PC-3 (cell line): ENCODE measurements around the gene RNF217. TPM values are rescaled to one million over a fixed set of nuclear protein-coding genes. Genes with fewer than 3 reads are reported as not detected.
A peak's percentile ranks its signal among the peaks of the same experiment; 100 is the strongest.

Experiments
- ATAC-seq: fragments of 200-7000 bp; cut with Tn5 transposase; 2 replicates; pipeline ENCODE4 v1.9.1; 2020; ENCODE audit warnings: mild to moderate bottlenecking, moderate library complexity
- BruUV-seq: library from RNA; stranded (reverse); fragments of 400-500 nt; replicated peaks from 2 replicates; lab custom pipeline; 2021; lab: Mats Ljungman, UMichigan
- CTCF ChIA-PET: fragments of 300-600 bp; sonication (Branson Sonifier 250); formaldehyde crosslinking; loops from one replicate; lab custom pipeline; 2022; ENCODE audit warnings: antibody characterized with exemption; lab: Charles Lee
- POLR2A ChIA-PET: fragments of 300-600 bp; sonication (Branson Sonifier 250); formaldehyde crosslinking; loops from one replicate; lab custom pipeline; 2022; ENCODE audit warnings: antibody characterized with exemption; ENCODE audit not compliant: unreplicated experiment; lab: Charles Lee
- DNase-seq: peaks from one replicate; pipeline ENCODE4 v3.0.0-alpha.2; 2015
- H2AFZ ChIP-seq: fragments of 300-600 bp; sonication (generic); 2 replicates; pipeline ENCODE4 v1.6.0; 2016; ENCODE audit warnings: antibody characterized with exemption, low read length
- H3F3A ChIP-seq: fragments of 300-600 bp; sonication (generic); one replicate; pipeline ENCODE4 v1.6.0; 2017; ENCODE audit warnings: antibody characterized with exemption, low read length, control low read depth, mild to moderate bottlenecking; ENCODE audit not compliant: unreplicated experiment
- H3K27ac ChIP-seq: fragments of 300-600 bp; sonication (generic); 2 replicates; pipeline ENCODE4 v1.5.1; 2016; ENCODE audit warnings: mild to moderate bottlenecking, low read length
- H3K27me3 ChIP-seq: fragments of 300-600 bp; sonication (generic); 2 replicates; pipeline ENCODE4 v1.6.1; 2016; ENCODE audit warnings: low read length, mixed read lengths
- H3K36me3 ChIP-seq: fragments of 300-600 bp; sonication (generic); 2 replicates; pipeline ENCODE4 v1.6.1; 2016; ENCODE audit warnings: low read depth, mixed run types, low read length, mixed read lengths
- H3K4me1 ChIP-seq: fragments of 300-600 bp; sonication (generic); 2 replicates; pipeline ENCODE4 v1.5.1; 2016; ENCODE audit warnings: low read length; ENCODE audit not compliant: insufficient read depth
- H3K4me2 ChIP-seq: fragments of 300-600 bp; sonication (generic); 2 replicates; pipeline ENCODE4 v1.6.0; 2016; ENCODE audit warnings: low read length
- H3K4me3 ChIP-seq: fragments of 300-600 bp; sonication (generic); 2 replicates; pipeline ENCODE4 v1.5.1; 2016; ENCODE audit warnings: mild to moderate bottlenecking, low read length, mixed read lengths
- H3K79me2 ChIP-seq: fragments of 300-600 bp; sonication (generic); 2 replicates; pipeline ENCODE4 v1.6.1; 2017; ENCODE audit warnings: low read length, mixed read lengths
- H3K9ac ChIP-seq: fragments of 300-600 bp; sonication (generic); 2 replicates; pipeline ENCODE4 v1.6.0; 2016; ENCODE audit warnings: mild to moderate bottlenecking, low read length
- H3K9me2 ChIP-seq: fragments of 300-600 bp; sonication (generic); replicated peaks from 2 replicates; pipeline ENCODE4 v1.6.1; 2016; ENCODE audit warnings: mixed run types, low read length, mixed read lengths
- H3K9me3 ChIP-seq: fragments of 300-600 bp; sonication (generic); 2 replicates; pipeline ENCODE4 v1.6.1; 2016; ENCODE audit warnings: low read length, mixed read lengths
- H4K20me1 ChIP-seq: fragments of 300-600 bp; sonication (generic); 2 replicates; pipeline ENCODE4 v1.6.1; 2016; ENCODE audit warnings: low read length, mixed read lengths
- EZH2 ChIP-seq: fragments of 300-600 bp; sonication (generic); IDR thresholded peaks from one replicate; pipeline ENCODE4 v1.6.1; 2017; ENCODE audit warnings: antibody characterized with exemption, mild to moderate bottlenecking, low read length; ENCODE audit not compliant: unreplicated experiment
- EZH2phosphoT487 ChIP-seq: fragments of 300-600 bp; sonication (generic); IDR thresholded peaks from 2 replicates; pipeline ENCODE4 v1.6.1; 2018; ENCODE audit warnings: mild to moderate bottlenecking, antibody characterized with exemption, low read length, borderline replicate concordance
- intact Hi-C: fragments of 100-400 bp; cut with micrococcal nuclease; formaldehyde crosslinking; loops from 2 replicates; pipeline ENCODE4 v1.9.0; 2023
- total RNA-seq: library from RNA; depleted of rRNA; stranded (reverse); fragments of >200 nt; gene quantifications from 2 replicates; pipeline ENCODE4 v1.2.3, GENCODE V29; 2014
- TF ChIP-seq, protein P1 (sequence below): fragments of 300-600 bp; sonication (generic); conservative IDR thresholded peaks from 2 replicates; pipeline ENCODE4 v1.5.1; 2017; ENCODE audit warnings: antibody characterized with exemption, low read depth, mild to moderate bottlenecking, low read length

RNF217 gene
- total RNA-seq, 1 experiment from 2014 or later, result 7.7 TPM

- H3K27me3 ChIP-seq, result no peaks in the 10 kb centered on the region
- ChIA-PET POLR2A (no interaction called here), CTCF (no interaction called here)
- H3K9me2 ChIP-seq, result no peaks in the 10 kb centered on the region
- H3K4me2 ChIP-seq, result no peak overlapping the region
- H2AFZ ChIP-seq, result no peak overlapping the region
- intact Hi-C loops, result no loop called here
- H3K9me3 ChIP-seq, result no peaks in the 10 kb centered on the region
- peaks cover 17% of the 10 kb centered on the region for H3K4me1 ChIP-seq
- no peaks in the 10 kb centered on the region for H3K79me2 ChIP-seq
- BruUV-seq, result no TSS peak
- DNase-seq (no peak), ATAC-seq (no peak)
- H4K20me1 ChIP-seq, result no peaks in the 10 kb centered on the region
- H3K27ac ChIP-seq, result no peak overlapping the region
- no peak for TF ChIP-seq EZH2phosphoT487
- H3K9ac ChIP-seq, result no peak overlapping the region
- H3K4me3 ChIP-seq, result no peak overlapping the region
- H3F3A ChIP-seq, result no peaks in the 10 kb centered on the region
- no peaks in the 10 kb centered on the region for H3K36me3 ChIP-seq
Measured at GRCh38 chr6:125044066-125044465, 81.8 kb downstream of the RNF217 start.

GRCh38 chr6:125044667-125045066, 82.4 kb downstream of the RNF217 start:
- Histone ChIP-seq H3K27ac (no peak overlapping the region), H3K4me1 (peaks cover 17% of the 10 kb centered on the region), H2AFZ (no peak overlapping the region), H3K4me3 (no peak overlapping the region), H3K4me2 (no peak overlapping the region), H3K9ac (no peak overlapping the region), H3K36me3 (no peaks in the 10 kb centered on the region), H3K9me2 (no peaks in the 10 kb centered on the region), H3F3A (no peaks in the 10 kb centered on the region), H3K27me3 (no peaks in the 10 kb centered on the region), H3K79me2 (no peaks in the 10 kb centered on the region), H3K9me3 (no peaks in the 10 kb centered on the region), H4K20me1 (no peaks in the 10 kb centered on the region)
- no peak for ATAC-seq
- TF ChIP-seq, protein P1, sequence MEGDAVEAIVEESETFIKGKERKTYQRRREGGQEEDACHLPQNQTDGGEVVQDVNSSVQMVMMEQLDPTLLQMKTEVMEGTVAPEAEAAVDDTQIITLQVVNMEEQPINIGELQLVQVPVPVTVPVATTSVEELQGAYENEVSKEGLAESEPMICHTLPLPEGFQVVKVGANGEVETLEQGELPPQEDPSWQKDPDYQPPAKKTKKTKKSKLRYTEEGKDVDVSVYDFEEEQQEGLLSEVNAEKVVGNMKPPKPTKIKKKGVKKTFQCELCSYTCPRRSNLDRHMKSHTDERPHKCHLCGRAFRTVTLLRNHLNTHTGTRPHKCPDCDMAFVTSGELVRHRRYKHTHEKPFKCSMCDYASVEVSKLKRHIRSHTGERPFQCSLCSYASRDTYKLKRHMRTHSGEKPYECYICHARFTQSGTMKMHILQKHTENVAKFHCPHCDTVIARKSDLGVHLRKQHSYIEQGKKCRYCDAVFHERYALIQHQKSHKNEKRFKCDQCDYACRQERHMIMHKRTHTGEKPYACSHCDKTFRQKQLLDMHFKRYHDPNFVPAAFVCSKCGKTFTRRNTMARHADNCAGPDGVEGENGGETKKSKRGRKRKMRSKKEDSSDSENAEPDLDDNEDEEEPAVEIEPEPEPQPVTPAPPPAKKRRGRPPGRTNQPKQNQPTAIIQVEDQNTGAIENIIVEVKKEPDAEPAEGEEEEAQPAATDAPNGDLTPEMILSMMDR, result no peak
- TF ChIP-seq EZH2 (no peak), EZH2phosphoT487 (no peak)
- BruUV-seq, result no TSS peak
- DNase-seq, result no peak
- CTCF ChIA-PET, result no interaction called here
- POLR2A ChIA-PET, result no interaction called here
- intact Hi-C loops, result no loop called here

DNA sequence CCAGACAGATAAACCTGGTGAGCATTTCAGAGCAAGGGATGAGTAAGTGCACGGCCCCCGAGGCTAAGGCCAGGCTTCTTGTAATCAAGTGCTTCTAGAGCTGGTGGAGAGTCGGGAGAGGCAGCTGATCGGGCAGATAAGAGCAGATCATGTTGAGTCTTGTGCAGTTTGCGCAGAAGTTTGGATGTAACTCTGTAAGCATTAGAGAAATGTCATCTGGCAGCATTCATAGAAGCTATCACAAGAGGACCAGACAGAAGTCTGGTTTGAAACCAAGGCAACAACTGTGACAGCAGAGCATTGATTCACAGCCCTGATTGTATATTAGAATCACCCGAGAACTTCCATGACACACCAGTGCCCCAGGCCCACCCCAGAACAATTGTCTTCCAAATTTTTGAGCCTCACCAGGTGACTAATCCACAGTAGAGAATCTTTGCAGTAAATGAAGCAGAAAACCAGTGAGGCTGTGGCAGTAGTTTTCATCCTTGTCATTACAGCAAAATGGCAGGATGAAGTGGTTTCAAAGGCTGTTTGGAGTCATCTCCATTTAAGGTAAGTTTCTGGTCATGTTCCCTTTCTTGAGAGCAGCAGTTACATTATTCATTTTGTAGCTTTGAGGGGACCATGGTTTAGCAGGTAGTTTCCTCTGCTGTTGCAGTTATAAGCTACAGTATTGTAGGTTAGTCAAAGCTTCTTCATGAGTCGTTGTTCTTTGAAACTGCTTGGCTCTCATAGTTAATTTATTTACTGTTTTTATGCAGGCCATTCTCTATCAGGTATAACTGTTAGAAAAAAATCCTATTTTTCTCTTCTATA, 84.1 kb downstream of the RNF217 start:
- TF ChIP-seq EZH2phosphoT487, result no peak
- TF ChIP-seq, protein P1, result no peak
- no peak for TF ChIP-seq EZH2
- Histone ChIP-seq H3K27me3 (no peaks in the 10 kb centered on the region), H3K4me3 (no peak overlapping the region), H4K20me1 (no peaks in the 10 kb centered on the region), H3K27ac (no peak overlapping the region), H3K9me3 (no peaks in the 10 kb centered on the region), H3K4me2 (no peak overlapping the region), H3K9ac (no peak overlapping the region), H3K9me2 (no peaks in the 10 kb centered on the region), H3K79me2 (no peaks in the 10 kb centered on the region), H2AFZ (no peak overlapping the region), H3K4me1 (peaks cover 16% of the 10 kb centered on the region), H3F3A (no peaks in the 10 kb centered on the region), H3K36me3 (no peaks in the 10 kb centered on the region)
- intact Hi-C loops, result no loop called here
- DNase-seq, result peak; percentile 18
- ChIA-PET CTCF (no interaction called here), POLR2A (no interaction called here)
- no peak for ATAC-seq
- BruUV-seq, result no TSS peak
